GM12875 (cell line): ENCODE data around the gene SMG5.

Source experiments
- H3K4me3 ChIP-seq: one replicate; pipeline ENCODE4 v1.5.1; 2011; ENCODE audit warnings: low read depth, low read length, control low read depth
- CTCF ChIP-seq: IDR thresholded peaks from 2 replicates; pipeline ENCODE4 v1.5.1; 2011; ENCODE audit warnings: low read depth, mild to moderate bottlenecking, control low read depth, inconsistent platforms, low read length, moderate library complexity, borderline replicate concordance; ENCODE audit not compliant: insufficient read depth

SMG5 gene

GRCh38 chr1:156238248-156238647, 44.4 kb downstream of the SMG5 start:
- no peak for TF ChIP-seq CTCF
- no peak overlapping the region for H3K4me3 ChIP-seq

GRCh38 chr1:156236164-156236563, 46.5 kb downstream of the SMG5 start:
- H3K4me3 ChIP-seq: no peak overlapping the region
- no peak for TF ChIP-seq CTCF

- H3K4me3 ChIP-seq: no peak overlapping the region
- TF ChIP-seq CTCF: no peak
Observed at GRCh38 chr1:156233426-156234127, 49.0 kb downstream of the SMG5 start.

GRCh38 chr1:156232201-156232894, 50.3 kb downstream of the SMG5 start:
- no peak overlapping the region for H3K4me3 ChIP-seq
- no peak for TF ChIP-seq CTCF

- TF ChIP-seq CTCF: no peak
- H3K4me3 ChIP-seq: no peak overlapping the region
Observed at GRCh38 chr1:156230473-156230837, 52.2 kb downstream of the SMG5 start.

GRCh38 chr1:156229809-156230472, 52.7 kb downstream of the SMG5 start:
- no peak overlapping the region for H3K4me3 ChIP-seq
- TF ChIP-seq CTCF: no peak
